ENCODE measurements around the gene MYOT.

DNA sequence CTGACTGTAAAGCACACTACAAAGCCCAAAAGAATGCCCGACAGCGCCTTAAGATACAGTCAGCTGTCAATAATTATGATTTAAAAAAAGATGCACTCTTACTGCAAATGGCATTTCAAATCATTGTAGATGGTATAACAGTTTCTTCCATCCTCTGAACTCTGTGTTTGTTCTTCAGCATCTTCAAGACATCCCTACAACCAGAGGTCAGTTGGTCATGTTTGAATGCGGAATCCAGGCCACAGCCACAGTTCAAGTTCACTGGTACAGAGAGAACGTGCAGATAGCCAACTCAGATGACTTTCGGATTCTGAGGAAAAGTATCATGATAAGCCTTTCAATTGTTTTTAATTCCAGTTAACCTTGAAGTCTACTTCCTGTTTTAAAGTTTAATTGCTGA lies 8.7 kb upstream of the MYOT start:
- TF ChIP-seq CTCF (IDR thresholded peaks at IDR 0.05 in 4 of 5, conservative IDR thresholded peaks at IDR 0.05 in 1 of 5) (no peak), POLR2A (IDR thresholded peaks at IDR 0.05) (no peak)

Measured in gastrocnemius medialis (tissue), 4 donors.